B cell (primary cell): ENCODE results near the gene ZNF23. TPM values are rescaled to one million over a fixed set of nuclear protein-coding genes. Genes with fewer than 3 reads are reported as not detected.

Experiments
- ATAC-seq: fragments of 200-7000 bp; cut with Tn5 transposase; one replicate; pipeline ENCODE4 v1.10.0; 2021; ENCODE audit warnings: low read depth, mild to moderate bottlenecking, moderate number of reproducible peaks, moderate library complexity
- CTCF ChIA-PET: fragments of 350-600 bp; sonication (Branson Sonifier 250); formaldehyde crosslinking; loops from one replicate; lab custom pipeline; 2021; ENCODE audit warnings: antibody characterized with exemption, inconsistent platforms; lab: Charles Lee
- POLR2A ChIA-PET: fragments of 350-600 bp; sonication (Branson Sonifier 250); formaldehyde crosslinking; loops from one replicate; lab custom pipeline; 2021; ENCODE audit warnings: antibody characterized with exemption; lab: Charles Lee
- DNase-seq: peaks from one replicate; pipeline ENCODE4 v3.0.0; 2013
- H2AFZ ChIP-seq: 2 replicates; pipeline ENCODE4 v1.6.1; 2012; ENCODE audit warnings: mild to moderate bottlenecking, low read depth, low read length; ENCODE audit not compliant: insufficient read depth, poor library complexity, severe bottlenecking
- H3K27ac ChIP-seq, 2 donors: 1 replicate in 1 of 2; 2 replicates in 1 of 2; pipeline ENCODE4 v1.5.1; 2012 to 2013; ENCODE audit warnings: low read length in 2 of 2, mild to moderate bottlenecking in 2 of 2, moderate library complexity in 1 of 2
- H3K27me3 ChIP-seq, 4 experiments: fragments of 200-600 bp in 1 of 4; sonication (generic) in 1 of 4; replicated peaks in 1 of 4; 1 replicate in 2 of 4; 2 replicates in 2 of 4; pipeline versions ENCODE4 v1.6.1 to v1.7.0; 2013 to 2016; ENCODE audit warnings: low read length in 3 of 4, mild to moderate bottlenecking in 2 of 4, mixed read lengths in 1 of 4, moderate library complexity in 1 of 4; ENCODE audit not compliant: insufficient read depth in 4 of 4, control insufficient read depth in 3 of 4; ENCODE audit errors: control extremely low read depth in 1 of 4
- H3K36me3 ChIP-seq, 2 experiments: replicated peaks in 1 of 2; 1 replicate in 1 of 2; 2 replicates in 1 of 2; pipeline versions ENCODE4 v1.6.1 to v1.7.1; 2013; ENCODE audit warnings: low read length in 1 of 2; ENCODE audit not compliant: insufficient read depth in 2 of 2, control insufficient read depth in 1 of 2; ENCODE audit errors: control extremely low read depth in 1 of 2, extremely low read depth in 1 of 2
- H3K4me1 ChIP-seq, 2 donors: fragments of 200-600 bp in 1 of 2; sonication (generic) in 1 of 2; 1 replicate in 1 of 2; 2 replicates in 1 of 2; pipeline versions ENCODE4 v1.5.1 to v1.6.1; 2013 to 2017; ENCODE audit warnings: low read length in 2 of 2; ENCODE audit not compliant: control insufficient read depth in 2 of 2, insufficient read depth in 2 of 2
- H3K4me2 ChIP-seq: replicated peaks from 2 replicates; pipeline ENCODE3; 2012; ENCODE audit warnings: mild to moderate bottlenecking, low read depth, low read length; ENCODE audit not compliant: poor library complexity, severe bottlenecking
- H3K4me3 ChIP-seq, 5 experiments: fragments of 200-600 bp in 1 of 5; sonication (generic) in 1 of 5; 1 replicate in 3 of 5; 2 replicates in 2 of 5; pipeline versions ENCODE4 v1.5.1 to v1.7.0; 2011 to 2016; ENCODE audit warnings: low read length in 4 of 5, mild to moderate bottlenecking in 4 of 5, low read depth in 2 of 5, control low read depth in 1 of 5, moderate library complexity in 1 of 5; ENCODE audit not compliant: insufficient read depth in 1 of 5; ENCODE audit errors: control extremely low read depth in 1 of 5, extremely low read depth in 1 of 5
- H3K79me2 ChIP-seq: fragments of 200-600 bp; sonication (generic); one replicate; pipeline ENCODE4 v1.6.0; 2016; ENCODE audit warnings: low read length; ENCODE audit not compliant: control insufficient read depth, insufficient read depth
- H3K9ac ChIP-seq: fragments of 200-600 bp; sonication (generic); 2 replicates; pipeline ENCODE4 v1.6.1; 2017; ENCODE audit warnings: mild to moderate bottlenecking, low read length, moderate library complexity
- H3K9me3 ChIP-seq, 3 donors: one replicate each; pipeline versions ENCODE4 v1.6.1 to v1.7.1; 2013; ENCODE audit warnings: low read length in 2 of 3; ENCODE audit not compliant: control insufficient read depth in 2 of 3, insufficient read depth in 1 of 3; ENCODE audit errors: control extremely low read depth in 1 of 3
- H4K20me1 ChIP-seq: 2 replicates; pipeline ENCODE4 v1.6.0; 2012; ENCODE audit warnings: mild to moderate bottlenecking, low read length; ENCODE audit not compliant: insufficient read depth, control insufficient read depth, poor library complexity, severe bottlenecking
- H3K27ac Mint-ChIP-seq: one replicate; pipeline ENCODE4 v1.8.0; 2021; ENCODE audit warnings: mixed read lengths
- H3K27me3 Mint-ChIP-seq: one replicate; pipeline ENCODE4 v1.8.0; 2021; ENCODE audit warnings: mixed read lengths
- H3K4me1 Mint-ChIP-seq: one replicate; pipeline ENCODE4 v1.8.0; 2021; ENCODE audit warnings: mixed read lengths
- H3K4me3 Mint-ChIP-seq: one replicate; pipeline ENCODE4 v1.8.0; 2021; ENCODE audit warnings: mixed read lengths
- H3K9me3 Mint-ChIP-seq: one replicate; pipeline ENCODE4 v1.8.0; 2022; ENCODE audit warnings: mixed read lengths; ENCODE audit not compliant: insufficient read depth
- CTCF ChIP-seq: fragments of 200-600 bp; IDR thresholded peaks from one replicate; pipeline ENCODE4 v1.8.0; 2022; ENCODE audit warnings: antibody characterized with exemption, mild to moderate bottlenecking
- EZH2 ChIP-seq: IDR thresholded peaks from 2 replicates; pipeline ENCODE4 v1.6.1; 2012; ENCODE audit warnings: borderline replicate concordance, low read depth, mild to moderate bottlenecking, moderate library complexity, low read length; ENCODE audit not compliant: insufficient read depth, poor library complexity, severe bottlenecking
- WGBS: methylation state at CpG from one replicate; pipeline ENCODE4 v1.1.5; 2013; ENCODE audit warnings: missing lambda C conversion rate; ENCODE audit not compliant: insufficient coverage; 5-methylcytosine and 5-hydroxymethylcytosine counted together
- intact Hi-C: fragments of 100-400 bp; cut with micrococcal nuclease; formaldehyde crosslinking; loops from one replicate; pipeline ENCODE4 v1.10.0; 2022
- polyA plus RNA-seq: library from polyadenylated mRNA; depleted of rRNA; stranded (reverse); fragments of >200 nt; gene quantifications from 2 replicates; pipeline ENCODE4 v1.2.3, GENCODE V29; 2012
- total RNA-seq, 2 donors: library from RNA; stranded (reverse); fragments of 120-200 nt in 1 of 2; gene quantifications; 1 replicate in 1 of 2; 2 replicates in 1 of 2; pipeline versions ENCODE4 v1.2.3 to v1.2.4, GENCODE V29; 2013 to 2022

Gene ZNF23
- total and polyA plus RNA-seq, 2 donors (not counting 1 experiment from before 2014, with no cell fraction given): 8.4 to 15.0 TPM

- TF ChIP-seq EZH2: no peak
- no peak for TF ChIP-seq CTCF
- Mint-ChIP-seq H3K27me3 (peaks cover 11% of the 10 kb centered on the region), H3K27ac (no peak within 1 kb of the TSS), H3K9me3 (peaks cover 7% of the 10 kb centered on the region), H3K4me3 (no peak within 1 kb of the TSS), H3K4me1 (no peaks in the 10 kb centered on the region)
- Histone ChIP-seq H2AFZ (peak within 1 kb of the TSS; percentile 10), H3K27ac (no peak within 1 kb of the TSS), H3K79me2 (no peaks in the 10 kb centered on the region), H3K4me2 (peak within 1 kb of the TSS; percentile 37), H3K36me3 (no peaks in the 10 kb centered on the region), H3K27me3 (peaks cover 0 to 12% (median 2%) of the 10 kb centered on the region in 4 experiments), H3K4me1 (no peaks in the 10 kb centered on the region), H3K4me3 (no peak within 1 kb of the TSS), H4K20me1 (no peaks in the 10 kb centered on the region), H3K9ac (no peak within 1 kb of the TSS), H3K9me3 (peaks cover 0 to 53% (median 30%) of the 10 kb centered on the region in 3 donors)
- 88% methylated on average over 12 of the region's 13 CpGs for WGBS
- ATAC-seq (no peak), DNase-seq (no peak)
- ChIA-PET CTCF (no interaction called here), POLR2A (no interaction called here)
- intact Hi-C loops: no loop called here
Observed at GRCh38 chr16:71442051-71442440, 20.0 kb downstream of the ZNF23 start, which contains the start of gene TLE7. Gene TLE7 (minus strand): TSS chr16:71442054. CDS start chr16:71433324, 8,730 bp downstream.

GRCh38 chr16:71441348-71442050, 20.5 kb downstream of the ZNF23 start:
- no peak for ATAC-seq
- Mint-ChIP-seq H3K9me3 (peaks cover 7% of the 10 kb centered on the region), H3K27ac (no peak overlapping the region), H3K27me3 (peaks cover 15% of the 10 kb centered on the region), H3K4me3 (no peak overlapping the region), H3K4me1 (no peaks in the 10 kb centered on the region)
- Histone ChIP-seq H3K4me2 (peak overlapping the region; percentile 37), H3K9me3 (peaks cover 0 to 47% (median 26%) of the 10 kb centered on the region in 3 donors), H4K20me1 (no peaks in the 10 kb centered on the region), H3K27ac (no peak overlapping the region), H3K27me3 (peaks cover 0 to 12% (median 2%) of the 10 kb centered on the region in 4 experiments), H3K79me2 (no peaks in the 10 kb centered on the region), H3K4me1 (no peaks in the 10 kb centered on the region), H2AFZ (peak overlapping the region; percentile 10), H3K9ac (no peak overlapping the region), H3K36me3 (no peaks in the 10 kb centered on the region), H3K4me3 (no peak overlapping the region)
- no peak for TF ChIP-seq EZH2
- TF ChIP-seq CTCF: peak; percentile 31
- peak; percentile 30 for DNase-seq
- ChIA-PET POLR2A (no interaction called here), CTCF (no interaction called here)
- WGBS: 40% methylated on average over 71 of the region's 71 CpGs
- intact Hi-C loops: no loop called here
